Body of pancreas (tissue), 4 donors: ENCODE results near the gene TMEM129. TPM values are rescaled to one million over a fixed set of nuclear protein-coding genes. Genes with fewer than 3 reads are reported as not detected.

Source experiments
- ATAC-seq: fragments of 150-250 bp; one replicate; pipeline ENCODE4 v1.9.1; 2016
- DNase-seq, 4 donors: peaks; one replicate each; pipeline ENCODE4 v3.0.0-alpha.2; 2019
- H3K27ac ChIP-seq, 4 donors: fragments of 200-600 bp; sonication (generic); 1 replicate in 3 of 4; 2 replicates in 1 of 4; pipeline versions ENCODE4 v1.5.1 to v1.6.1; 2016 to 2019; ENCODE audit warnings: mild to moderate bottlenecking in 1 of 4, mixed read lengths in 1 of 4, moderate library complexity in 1 of 4
- H3K27me3 ChIP-seq, 2 donors: fragments of 200-600 bp; sonication (generic); one replicate each; pipeline ENCODE4 v1.6.0; 2016; ENCODE audit warnings: mild to moderate bottlenecking in 1 of 2
- H3K36me3 ChIP-seq, 2 donors: fragments of 200-600 bp; sonication (generic); replicated peaks in 1 of 2; 2 replicates each; pipeline ENCODE4 v1.5.1; 2016; ENCODE audit warnings: low read depth in 2 of 2; ENCODE audit not compliant: insufficient read depth in 1 of 2
- H3K4me1 ChIP-seq: fragments of 200-600 bp; sonication (generic); one replicate; pipeline ENCODE4 v1.6.0; 2016
- H3K4me3 ChIP-seq, 2 donors: fragments of 200-600 bp; sonication (generic); 1 replicate in 1 of 2; 2 replicates in 1 of 2; pipeline ENCODE4 v1.5.1; 2016 to 2019
- H3K9me3 ChIP-seq, 3 donors: fragments of 200-600 bp; sonication (generic); 1 replicate in 2 of 3; 2 replicates in 1 of 3; pipeline ENCODE4 v1.5.1; 2016
- POLR2A ChIP-seq, 3 donors: fragments of 450-650 bp; IDR thresholded peaks; one replicate each; pipeline ENCODE4 v1.6.1; 2016; ENCODE audit warnings: antibody characterized with exemption in 3 of 3, mild to moderate bottlenecking in 2 of 3
- WGBS, 2 donors: methylation state at CpG; one replicate each; pipeline ENCODE4 v1.1.5; 2017; 5-methylcytosine and 5-hydroxymethylcytosine counted together
- intact Hi-C: fragments of 100-400 bp; cut with DNase I; formaldehyde crosslinking; loops from one replicate; pipeline ENCODE4 v1.15.1; 2023
- total RNA-seq, 2 donors: library from RNA; depleted of rRNA; stranded (reverse); fragments of >200 nt; gene quantifications; one replicate each; pipeline ENCODE4 v1.1.0, GENCODE V29; 2016
- TF ChIP-seq, protein P1 (sequence below), 7 experiments: fragments of 450-650 bp in 4 of 7; fragments of 200-600 bp in 3 of 7; sonication (generic) in 3 of 7; IDR thresholded peaks; one replicate each; pipeline ENCODE4 v1.5.1; 2016 to 2019; ENCODE audit warnings: antibody characterized with exemption in 7 of 7

TMEM129 gene
- total RNA-seq, 2 donors from 2014 or later = 26.7 to 53.1 TPM

DNA sequence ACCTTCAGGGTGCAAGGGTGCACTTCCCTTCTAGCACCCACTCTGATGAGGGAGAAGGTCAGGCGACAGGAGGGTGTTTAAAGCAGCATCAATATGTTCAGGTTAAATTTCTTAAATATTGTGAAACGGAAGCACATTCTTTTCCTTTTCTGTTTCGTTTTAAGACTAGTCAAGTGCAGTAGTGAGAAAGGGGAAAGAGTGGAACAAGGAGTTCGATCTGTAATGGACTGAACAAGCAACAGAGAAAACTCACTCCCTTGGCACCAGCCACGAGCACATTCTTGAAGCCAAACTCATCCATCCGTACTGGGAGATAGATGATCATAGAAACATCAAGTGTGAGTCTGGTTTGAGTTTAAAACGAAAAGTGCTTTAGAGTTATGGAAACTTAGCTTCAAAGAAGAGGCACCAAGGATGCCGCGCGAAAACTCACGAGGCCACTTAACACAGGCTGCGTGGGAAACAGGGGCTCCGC, 37.8 kb downstream of the TMEM129 start:
- DNase-seq (peak in 3 of 4 donors; percentile 22 to 42 (median 25)), ATAC-seq (peak; percentile 0)
- Histone ChIP-seq H3K4me1 (peaks cover 20% of the 10 kb centered on the region), H3K27me3 (no peaks in the 10 kb centered on the region), H3K9me3 (no peaks in the 10 kb centered on the region), H3K36me3 (no peaks in the 10 kb centered on the region), H3K27ac (peak overlapping the region in 3 of 4 donors; percentile 69 to 76 (median 72)), H3K4me3 (no peak overlapping the region)
- intact Hi-C loops = no loop called here
- WGBS, 2 donors = 9 to 24% methylated on average over 12 to 13 of the region's 13 CpGs
- TF ChIP-seq, protein P1, sequence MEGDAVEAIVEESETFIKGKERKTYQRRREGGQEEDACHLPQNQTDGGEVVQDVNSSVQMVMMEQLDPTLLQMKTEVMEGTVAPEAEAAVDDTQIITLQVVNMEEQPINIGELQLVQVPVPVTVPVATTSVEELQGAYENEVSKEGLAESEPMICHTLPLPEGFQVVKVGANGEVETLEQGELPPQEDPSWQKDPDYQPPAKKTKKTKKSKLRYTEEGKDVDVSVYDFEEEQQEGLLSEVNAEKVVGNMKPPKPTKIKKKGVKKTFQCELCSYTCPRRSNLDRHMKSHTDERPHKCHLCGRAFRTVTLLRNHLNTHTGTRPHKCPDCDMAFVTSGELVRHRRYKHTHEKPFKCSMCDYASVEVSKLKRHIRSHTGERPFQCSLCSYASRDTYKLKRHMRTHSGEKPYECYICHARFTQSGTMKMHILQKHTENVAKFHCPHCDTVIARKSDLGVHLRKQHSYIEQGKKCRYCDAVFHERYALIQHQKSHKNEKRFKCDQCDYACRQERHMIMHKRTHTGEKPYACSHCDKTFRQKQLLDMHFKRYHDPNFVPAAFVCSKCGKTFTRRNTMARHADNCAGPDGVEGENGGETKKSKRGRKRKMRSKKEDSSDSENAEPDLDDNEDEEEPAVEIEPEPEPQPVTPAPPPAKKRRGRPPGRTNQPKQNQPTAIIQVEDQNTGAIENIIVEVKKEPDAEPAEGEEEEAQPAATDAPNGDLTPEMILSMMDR (IDR thresholded peaks at IDR 0.05) = no peak
- TF ChIP-seq POLR2A (IDR thresholded peaks at IDR 0.05) = no peak

DNA sequence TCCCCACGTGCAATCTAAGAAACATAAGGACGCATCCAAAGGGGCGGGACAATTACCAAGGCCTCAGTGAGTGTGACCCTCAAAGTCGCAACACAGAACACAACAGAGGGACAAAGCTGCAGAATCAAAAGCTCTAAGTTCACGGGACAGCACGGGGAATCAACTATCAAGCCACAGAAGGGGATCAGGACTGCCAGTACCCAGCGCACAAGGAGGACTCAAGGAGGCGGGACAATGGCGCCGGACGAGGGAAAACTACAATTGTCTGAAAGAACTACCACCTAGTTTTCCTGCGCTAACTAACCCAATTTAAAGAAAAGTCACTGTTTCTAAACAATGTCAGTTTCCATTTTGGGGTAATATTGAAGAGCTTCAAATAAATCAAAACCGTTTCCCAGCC, 38.3 kb downstream of the TMEM129 start:
- DNase-seq (no peak), ATAC-seq (no peak)
- Histone ChIP-seq H3K9me3 (no peaks in the 10 kb centered on the region), H3K4me1 (peaks cover 20% of the 10 kb centered on the region), H3K4me3 (no peak overlapping the region), H3K36me3 (no peaks in the 10 kb centered on the region), H3K27ac (peak overlapping the region in 2 of 4 donors; percentile 72 to 76), H3K27me3 (no peaks in the 10 kb centered on the region)
- TF ChIP-seq POLR2A (IDR thresholded peaks at IDR 0.05) = no peak
- TF ChIP-seq, protein P1 (IDR thresholded peaks at IDR 0.05) = no peak
- intact Hi-C loops = no loop called here
- 89 to 93% methylated on average over 13 of the region's 13 CpGs for WGBS, 2 donors

DNA sequence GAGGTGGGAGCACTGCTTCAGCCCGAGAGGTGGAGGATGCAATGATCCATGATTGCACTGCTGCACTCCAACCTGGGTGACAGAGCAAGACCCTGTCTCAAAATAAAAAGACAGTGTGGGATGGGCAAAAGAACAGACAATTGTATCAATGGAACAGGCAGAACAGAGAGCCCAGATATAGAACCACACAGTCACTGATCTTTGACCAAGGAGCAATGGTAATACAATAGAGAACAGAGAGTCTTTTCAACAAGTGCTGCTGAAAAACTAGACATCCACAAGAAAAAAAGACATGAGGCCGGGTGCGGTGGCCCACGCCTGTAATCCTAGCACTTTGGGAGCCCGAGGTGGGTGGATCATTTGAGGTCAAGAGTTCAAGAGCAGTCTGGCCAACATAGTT, 42.9 kb downstream of the TMEM129 start:
- intact Hi-C loops = no loop called here
- DNase-seq = no peak
- 78 to 87% methylated on average over 5 of the region's 5 CpGs for WGBS, 2 donors

DNA sequence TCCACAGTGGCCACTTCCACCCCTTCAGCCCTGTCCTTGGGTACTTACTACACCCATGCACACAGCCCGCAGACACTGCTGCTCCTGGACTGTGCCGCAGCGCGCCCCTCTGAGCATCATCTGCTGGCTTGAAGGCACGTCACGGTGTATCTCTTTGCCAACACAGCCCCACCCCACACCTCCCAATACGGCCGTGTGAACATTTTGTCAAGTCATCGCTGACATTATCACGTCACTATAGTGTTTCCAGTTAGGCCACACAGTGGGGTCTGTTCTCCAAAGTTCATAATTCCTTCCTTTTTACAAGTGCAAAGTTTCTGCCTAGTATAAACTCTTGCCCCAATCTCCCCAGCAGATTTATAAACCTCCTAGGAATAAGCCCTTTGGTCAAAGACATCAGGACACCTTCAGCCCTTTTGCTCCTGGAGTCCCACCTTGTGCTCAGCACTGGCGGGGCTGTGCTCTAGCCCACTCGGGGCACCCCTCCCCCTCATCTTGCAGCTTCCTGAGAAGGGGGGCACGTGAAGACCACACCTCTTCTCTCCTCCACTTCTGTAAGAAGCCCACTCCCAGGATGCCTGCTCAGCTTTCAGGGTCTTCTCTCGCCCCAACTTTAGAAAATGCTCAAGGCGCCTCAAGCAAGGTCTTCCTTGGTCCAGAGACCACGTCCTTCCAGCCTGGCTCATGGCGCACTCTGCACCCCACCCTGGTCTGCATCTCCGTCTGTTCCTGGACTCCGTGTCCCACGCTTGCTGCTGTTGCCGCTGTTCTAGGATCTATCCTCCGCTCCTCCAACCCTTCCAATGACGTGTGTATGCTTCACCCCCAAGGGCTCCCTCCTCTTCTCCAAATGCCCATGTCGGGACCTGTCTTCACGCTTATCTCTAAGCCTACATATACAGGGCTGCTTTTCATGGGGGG, 44.3 kb downstream of the TMEM129 start:
- TF ChIP-seq POLR2A (IDR thresholded peaks at IDR 0.05) = no peak
- TF ChIP-seq, protein P1 (IDR thresholded peaks at IDR 0.05) = no peak
- no peaks in the 10 kb centered on the region for H3K27me3 ChIP-seq
- ATAC-seq = no peak
- no peaks in the 10 kb centered on the region for H3K4me1 ChIP-seq
- H3K4me3 ChIP-seq = no peak overlapping the region
- H3K9me3 ChIP-seq = no peaks in the 10 kb centered on the region
- no peak for DNase-seq
- WGBS, 2 donors = 80 to 82% methylated on average over 23 to 25 of the region's 25 CpGs
- H3K36me3 ChIP-seq = no peaks in the 10 kb centered on the region
- H3K27ac ChIP-seq = no peak overlapping the region
- intact Hi-C loops = no loop called here

More for the DNA sequence above, 42.9 kb downstream of the TMEM129 start:
- no peak for ATAC-seq
- TF ChIP-seq, protein P1 (IDR thresholded peaks at IDR 0.05) = no peak
- no peak for TF ChIP-seq POLR2A (IDR thresholded peaks at IDR 0.05)
- no peaks in the 10 kb centered on the region for H3K27me3 ChIP-seq
- H3K27ac ChIP-seq = no peak overlapping the region
- H3K4me3 ChIP-seq = no peak overlapping the region
- H3K36me3 ChIP-seq = no peaks in the 10 kb centered on the region
- H3K9me3 ChIP-seq = no peaks in the 10 kb centered on the region
- H3K4me1 ChIP-seq = peaks cover 5% of the 10 kb centered on the region
